Upper lobe of left lung (tissue), 4 donors: ENCODE measurements around the gene MRPL58.

Source experiments
- EP300 ChIP-seq, 4 donors: sonication (generic); formaldehyde crosslinking; IDR thresholded peaks; one replicate each; pipeline ENCODE4 v1.5.1; 2017; ENCODE audit warnings: antibody characterized with exemption in 4 of 4, control low read depth in 2 of 4
- POLR2A ChIP-seq, 4 donors: fragments of 450-650 bp; IDR thresholded peaks; one replicate each; pipeline ENCODE4 v1.5.1; 2016 to 2017; ENCODE audit warnings: antibody characterized with exemption in 4 of 4, mild to moderate bottlenecking in 2 of 4
- TF ChIP-seq, protein P1 (sequence below), 6 experiments: fragments of 450-650 bp in 4 of 6; fragments of 200-600 bp in 2 of 6; sonication (generic) in 2 of 6; IDR thresholded peaks; one replicate each; pipeline ENCODE4 v1.5.1; 2016 to 2019; ENCODE audit warnings: antibody characterized with exemption in 6 of 6

DNA sequence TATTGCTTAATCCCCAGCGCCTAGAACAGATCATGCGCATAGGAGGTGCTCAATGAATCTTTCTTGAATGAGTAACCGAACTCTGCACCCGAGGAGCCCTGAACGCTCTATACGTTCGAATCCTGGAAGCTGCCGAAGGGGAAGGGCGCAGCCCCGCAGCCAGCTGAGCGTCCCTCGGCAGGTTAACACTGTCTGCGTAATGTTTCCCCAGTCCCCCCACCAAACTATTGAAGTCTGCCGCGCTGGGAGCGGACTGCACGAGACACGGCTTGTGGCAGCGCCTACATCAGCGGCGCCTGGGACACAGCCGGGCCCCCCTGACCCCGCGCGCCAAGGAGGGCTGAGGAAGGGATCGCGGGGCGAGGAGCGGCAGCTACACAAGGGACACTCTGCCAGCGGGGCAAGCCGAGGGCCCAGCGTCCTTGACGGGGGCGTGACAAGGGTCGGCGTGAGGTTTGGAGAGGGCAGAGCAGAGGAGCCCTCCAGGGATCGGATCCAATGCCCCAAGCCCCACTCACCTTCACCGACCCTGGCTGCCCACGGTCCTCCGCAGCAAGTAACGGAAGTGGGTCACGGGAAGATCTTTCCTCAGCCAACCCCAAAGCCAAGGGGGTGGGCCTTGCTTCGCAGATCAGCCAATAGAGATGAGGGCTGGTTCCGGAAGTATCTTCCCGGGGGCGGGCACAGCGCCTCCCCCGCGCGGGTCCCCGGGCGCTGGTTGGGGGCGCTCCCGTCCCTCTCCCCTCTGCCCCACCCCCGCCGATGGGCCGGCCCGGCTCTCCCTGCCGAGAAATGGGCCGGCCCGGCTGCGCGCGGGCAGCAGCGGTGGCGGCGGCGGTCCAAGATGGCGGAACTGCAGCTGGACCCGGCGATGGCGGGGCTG lies 34.2 kb downstream of the MRPL58 start, which contains the start of the genes ATP5PD and KCTD2:
- TF ChIP-seq, protein P1, sequence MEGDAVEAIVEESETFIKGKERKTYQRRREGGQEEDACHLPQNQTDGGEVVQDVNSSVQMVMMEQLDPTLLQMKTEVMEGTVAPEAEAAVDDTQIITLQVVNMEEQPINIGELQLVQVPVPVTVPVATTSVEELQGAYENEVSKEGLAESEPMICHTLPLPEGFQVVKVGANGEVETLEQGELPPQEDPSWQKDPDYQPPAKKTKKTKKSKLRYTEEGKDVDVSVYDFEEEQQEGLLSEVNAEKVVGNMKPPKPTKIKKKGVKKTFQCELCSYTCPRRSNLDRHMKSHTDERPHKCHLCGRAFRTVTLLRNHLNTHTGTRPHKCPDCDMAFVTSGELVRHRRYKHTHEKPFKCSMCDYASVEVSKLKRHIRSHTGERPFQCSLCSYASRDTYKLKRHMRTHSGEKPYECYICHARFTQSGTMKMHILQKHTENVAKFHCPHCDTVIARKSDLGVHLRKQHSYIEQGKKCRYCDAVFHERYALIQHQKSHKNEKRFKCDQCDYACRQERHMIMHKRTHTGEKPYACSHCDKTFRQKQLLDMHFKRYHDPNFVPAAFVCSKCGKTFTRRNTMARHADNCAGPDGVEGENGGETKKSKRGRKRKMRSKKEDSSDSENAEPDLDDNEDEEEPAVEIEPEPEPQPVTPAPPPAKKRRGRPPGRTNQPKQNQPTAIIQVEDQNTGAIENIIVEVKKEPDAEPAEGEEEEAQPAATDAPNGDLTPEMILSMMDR (IDR thresholded peaks at IDR 0.05), result peak in 2 of 6 experiments; percentile 10 to 23
- TF ChIP-seq POLR2A (IDR thresholded peaks at IDR 0.05) (peak; percentile 49 to 95 (median 92)), EP300 (IDR thresholded peaks at IDR 0.05) (peak in 1 of 4 donors; percentile 20)
